K562 (cell line): Measurements from ENCODE around the gene HINT3.

ENCODE experiments used
- CTCF ChIP-seq, 3 experiments: IDR thresholded peaks in 2 of 3; conservative IDR thresholded peaks in 1 of 3; 2 replicates each; pipeline ENCODE4 v1.5.1; 2011 to 2012; ENCODE audit warnings: low read length in 3 of 3, mild to moderate bottlenecking in 3 of 3, control low read depth in 2 of 3, improper control_type of control experiment in 1 of 3, inconsistent platforms in 1 of 3, low read depth in 1 of 3, mixed read lengths in 1 of 3, moderate library complexity in 1 of 3; ENCODE audit not compliant: insufficient read depth in 2 of 3
- ERF ChIP-seq: fragments of 450-650 bp; formaldehyde crosslinking; IDR thresholded peaks from 2 replicates; pipeline ENCODE4 v1.4.0; 2020; ENCODE audit warnings: mild to moderate bottlenecking, mixed read lengths
- POLR2AphosphoS5 ChIP-seq: IDR thresholded peaks from 2 replicates; pipeline ENCODE4 v1.6.1; 2011; ENCODE audit warnings: mild to moderate bottlenecking, low read depth, low read length, moderate library complexity; ENCODE audit not compliant: control insufficient read depth, insufficient read depth
- ZC3H4 ChIP-seq: sonication (generic); formaldehyde crosslinking; IDR thresholded peaks from 2 replicates; pipeline ENCODE4 v1.9.0; 2021; ENCODE audit warnings: missing genetic modification reagents, borderline replicate concordance

GRCh38 chr6:125944434-125944816 is 12.1 kb upstream of the HINT3 start:
- TF ChIP-seq ERF (CRISPR knock-in tag) = no peak
- no peak for TF ChIP-seq ZC3H4 (CRISPR knock-in tag)
- TF ChIP-seq POLR2AphosphoS5 = no peak
- TF ChIP-seq CTCF (IDR thresholded peaks at IDR 0.05 in 2 of 3, conservative IDR thresholded peaks at IDR 0.05 in 1 of 3; ENCODE audit: insufficient read depth in 2 of 3, low read depth in 1 of 3, low read length in 3 of 3) = no peak
